HG02759 (cell line): ENCODE measurements around the gene MYRIP.

Source experiments
- ATAC-seq: cut with Tn5 transposase; IDR thresholded peaks from one replicate; pipeline ENCODE4 v1.9.1; 2021; ENCODE audit warnings: mild to moderate bottlenecking, moderate library complexity; ENCODE audit not compliant: unreplicated experiment

Gene MYRIP

DNA sequence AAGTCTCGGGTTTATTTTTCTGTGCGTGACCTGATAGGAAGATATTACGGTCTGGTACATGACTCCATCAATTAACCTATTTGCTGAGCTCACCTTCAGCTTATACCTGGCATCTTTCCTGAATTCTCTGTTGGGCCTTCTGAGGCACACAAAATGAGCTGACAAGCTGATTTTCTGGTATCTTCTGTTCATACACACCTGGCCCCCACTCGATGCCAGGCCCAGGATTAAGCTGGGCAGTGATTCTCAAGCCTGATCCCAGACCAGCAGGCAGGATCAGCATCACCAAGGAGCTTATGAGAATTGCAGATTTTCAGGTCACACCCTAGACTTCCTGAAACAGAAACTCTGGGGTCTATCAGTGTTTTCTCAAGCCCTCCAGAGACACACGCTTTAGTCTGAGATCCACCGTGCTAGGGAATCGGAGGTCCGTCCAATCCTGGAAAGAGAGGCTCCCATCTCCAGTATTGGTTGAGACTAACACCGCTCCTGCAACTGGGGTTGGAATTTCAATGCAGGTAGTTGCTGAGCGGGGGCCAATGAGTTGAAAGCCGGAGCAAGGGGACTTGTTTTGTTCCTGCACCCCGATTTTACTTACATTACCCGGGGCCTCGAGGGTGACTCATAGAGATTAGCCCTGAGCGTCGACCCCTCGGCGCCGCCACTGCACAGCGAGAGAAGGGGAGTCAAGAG, 499.5 kb downstream of the MYRIP start:
- no peak for ATAC-seq

GRCh38 chr3:40309418-40309924, 500.1 kb downstream of the MYRIP start, which contains the start of gene EIF1B:
Gene EIF1B (plus strand): TSS chr3:40309707. CDS start chr3:40309942, 235 bp downstream.
- peak; percentile 94 for ATAC-seq
